Transverse colon (tissue), 4 donors: ENCODE data around the gene LDLRAD4. TPM values are rescaled to one million over a fixed set of nuclear protein-coding genes. Genes with fewer than 3 reads are reported as not detected.

ENCODE experiments used
- DNase-seq: peaks from one replicate; pipeline ENCODE4 v3.0.0-alpha.2; 2019
- H3K27ac ChIP-seq, 4 donors: fragments of 200-600 bp; sonication (generic); 2 replicates each; pipeline ENCODE4 v1.5.1; 2016 to 2018; ENCODE audit warnings: inconsistent platforms in 4 of 4
- H3K27me3 ChIP-seq: fragments of 200-600 bp; sonication (generic); 2 replicates; pipeline ENCODE4 v1.5.1; 2017; ENCODE audit warnings: inconsistent platforms
- H3K36me3 ChIP-seq, 4 donors: fragments of 200-600 bp; sonication (generic); 2 replicates each; pipeline ENCODE4 v1.5.1; 2017 to 2019; ENCODE audit warnings: inconsistent platforms in 4 of 4
- H3K4me1 ChIP-seq, 4 donors: fragments of 200-600 bp; sonication (generic); 2 replicates each; pipeline ENCODE4 v1.5.1; 2017 to 2020; ENCODE audit warnings: inconsistent platforms in 4 of 4
- H3K4me3 ChIP-seq, 4 donors: fragments of 200-600 bp; sonication (generic); 1 replicate in 1 of 4; 2 replicates in 3 of 4; pipeline versions ENCODE4 v1.5.1 to v1.6.1; 2017 to 2019; ENCODE audit warnings: inconsistent platforms in 4 of 4
- H3K9me3 ChIP-seq, 2 donors: fragments of 200-600 bp; sonication (generic); 2 replicates each; pipeline ENCODE4 v1.5.1; 2017 to 2019; ENCODE audit warnings: inconsistent platforms in 2 of 2
- EP300 ChIP-seq: sonication (generic); formaldehyde crosslinking; IDR thresholded peaks from one replicate; pipeline ENCODE4 v1.6.1; 2017; ENCODE audit warnings: antibody characterized with exemption, low read depth
- POLR2A ChIP-seq: fragments of 450-650 bp; IDR thresholded peaks from one replicate; pipeline ENCODE4 v1.6.1; 2016; ENCODE audit warnings: antibody characterized with exemption, mild to moderate bottlenecking, moderate library complexity
- POLR2AphosphoS5 ChIP-seq, 3 donors: sonication (generic); formaldehyde crosslinking; IDR thresholded peaks; one replicate each; pipeline ENCODE4 v1.6.1; 2016; ENCODE audit warnings: antibody characterized with exemption in 3 of 3
- WGBS, 2 donors: methylation state at CpG; one replicate each; pipeline ENCODE4 v1.1.5; 2018; ENCODE audit warnings: low coverage in 1 of 2; 5-methylcytosine and 5-hydroxymethylcytosine counted together
- in situ Hi-C, 4 donors: fragments of 200-750 bp; cut with MboI; loops; one replicate each; pipeline versions ENCODE4 v1.15.0 to v1.15.1; 2017; ENCODE audit warnings: low sequenced_read_pairs in 3 of 4, low pct_ligation_motif_present in 1 of 4, low pct_unique_long_range_greater_than_20kb in 1 of 4
- intact Hi-C: fragments of 100-400 bp; cut with DNase I; formaldehyde crosslinking; loops from one replicate; pipeline ENCODE4 v1.15.1; 2023; ENCODE audit warnings: low total_unique reads
- total RNA-seq, 4 donors: library from RNA; depleted of rRNA; stranded (reverse); fragments of >200 nt; gene quantifications; one replicate each; pipeline ENCODE4 v1.1.0, GENCODE V29; 2016
- TF ChIP-seq, protein P1 (sequence below), 5 experiments: fragments of 200-600 bp in 3 of 5; fragments of 450-650 bp in 2 of 5; sonication (generic) in 3 of 5; IDR thresholded peaks; 1 replicate in 2 of 5; 2 replicates in 3 of 5; pipeline ENCODE4 v1.5.1; 2016 to 2017; ENCODE audit warnings: antibody characterized with exemption in 5 of 5, inconsistent platforms in 3 of 5, mild to moderate bottlenecking in 2 of 5, moderate library complexity in 1 of 5

The LDLRAD4 gene
- total RNA-seq, 4 donors from 2014 or later = 34.8 to 277 (median 60.6) TPM

GRCh38 chr18:13395577-13395976 lies 177.0 kb downstream of the LDLRAD4 start:
- DNase-seq = no peak
- Histone ChIP-seq H3K27me3 (no peaks in the 10 kb centered on the region), H3K4me1 (peaks cover 0 to 4% (median 0%) of the 10 kb centered on the region in 4 donors), H3K4me3 (no peak overlapping the region), H3K36me3 (no peaks in the 10 kb centered on the region), H3K27ac (no peak overlapping the region), H3K9me3 (no peaks in the 10 kb centered on the region)
- in situ Hi-C loops = loop anchor here in 1 of 4 donors (25.0 kb wide), 1 partner anchor 158 kb away; no protein-coding TSS in a partner anchor
- 91 to 100% methylated on average over 1 to 15 of the region's 22 CpGs for WGBS, 2 donors
- intact Hi-C loops = no loop called here
- TF ChIP-seq POLR2A (no peak), EP300 (no peak), POLR2AphosphoS5 (IDR thresholded peaks at IDR 0.05) (no peak)

DNA sequence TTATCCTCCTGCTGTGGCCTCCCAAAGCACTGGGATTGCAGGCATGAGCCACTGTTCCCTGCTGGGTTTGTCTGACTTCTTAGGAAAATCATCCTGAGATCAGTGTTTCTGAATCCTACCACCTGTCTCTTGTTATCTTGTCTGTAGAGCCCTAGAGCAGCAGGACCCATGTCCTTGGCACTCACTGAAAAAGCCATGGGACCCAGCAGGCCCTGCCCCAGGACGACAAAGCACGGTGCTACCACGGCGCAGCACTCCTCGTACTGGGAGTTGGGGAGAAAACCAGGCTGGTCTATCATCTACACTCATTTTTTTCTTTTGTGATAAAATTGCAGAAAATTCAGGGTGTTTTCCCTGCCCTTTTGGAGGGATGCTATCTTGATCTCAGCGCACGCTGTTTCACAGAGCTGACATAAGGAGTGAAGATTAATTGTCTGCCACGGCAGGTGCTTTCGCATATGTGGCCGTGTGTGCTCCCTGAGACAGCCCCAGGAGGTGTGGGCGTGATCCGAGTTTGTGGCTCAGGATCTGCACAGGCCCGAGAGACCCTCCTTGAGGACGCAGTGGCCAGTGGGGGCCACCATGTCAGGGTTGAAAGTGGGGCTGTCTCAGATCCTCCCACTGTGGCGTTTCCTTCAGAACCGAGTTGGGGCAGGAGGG lies 179.1 kb downstream of the LDLRAD4 start:
- in situ Hi-C loops (loop anchor here in 1 of 4 donors (25.0 kb wide), 1 partner anchor 160 kb away; no protein-coding TSS in a partner anchor), intact Hi-C loops (no loop called here)
- H3K36me3 ChIP-seq = no peaks in the 10 kb centered on the region
- H3K9me3 ChIP-seq = no peaks in the 10 kb centered on the region
- H3K27ac ChIP-seq = no peak overlapping the region
- no peaks in the 10 kb centered on the region for H3K27me3 ChIP-seq
- no peak overlapping the region for H3K4me3 ChIP-seq
- no peak for TF ChIP-seq POLR2A
- TF ChIP-seq EP300 = no peak
- WGBS, 2 donors = 90 to 95% methylated on average over 4 to 16 of the region's 16 CpGs
- DNase-seq = no peak
- H3K4me1 ChIP-seq = peaks cover 0 to 4% (median 0%) of the 10 kb centered on the region in 4 donors

GRCh38 chr18:13398631-13399030 lies 180.1 kb downstream of the LDLRAD4 start:
- in situ Hi-C loops = loop anchor here in 1 of 4 donors (25.0 kb wide), 1 partner anchor 161 kb away; no protein-coding TSS in a partner anchor

GRCh38 chr18:13399511-13399910 lies 181.0 kb downstream of the LDLRAD4 start:
- H3K27ac ChIP-seq = no peak overlapping the region
- in situ Hi-C loops (loop anchor here in 1 of 4 donors (25.0 kb wide), 1 partner anchor 162 kb away; no protein-coding TSS in a partner anchor), intact Hi-C loops (no loop called here)
- H3K36me3 ChIP-seq = no peaks in the 10 kb centered on the region
- no peaks in the 10 kb centered on the region for H3K27me3 ChIP-seq
- WGBS, 2 donors = 74 to 81% methylated on average over 5 to 8 of the region's 8 CpGs
- no peak overlapping the region for H3K4me3 ChIP-seq
- H3K4me1 ChIP-seq = peaks cover 0 to 3% (median 0%) of the 10 kb centered on the region in 4 donors
- H3K9me3 ChIP-seq = no peaks in the 10 kb centered on the region
- no peak for DNase-seq
- TF ChIP-seq, protein P1, sequence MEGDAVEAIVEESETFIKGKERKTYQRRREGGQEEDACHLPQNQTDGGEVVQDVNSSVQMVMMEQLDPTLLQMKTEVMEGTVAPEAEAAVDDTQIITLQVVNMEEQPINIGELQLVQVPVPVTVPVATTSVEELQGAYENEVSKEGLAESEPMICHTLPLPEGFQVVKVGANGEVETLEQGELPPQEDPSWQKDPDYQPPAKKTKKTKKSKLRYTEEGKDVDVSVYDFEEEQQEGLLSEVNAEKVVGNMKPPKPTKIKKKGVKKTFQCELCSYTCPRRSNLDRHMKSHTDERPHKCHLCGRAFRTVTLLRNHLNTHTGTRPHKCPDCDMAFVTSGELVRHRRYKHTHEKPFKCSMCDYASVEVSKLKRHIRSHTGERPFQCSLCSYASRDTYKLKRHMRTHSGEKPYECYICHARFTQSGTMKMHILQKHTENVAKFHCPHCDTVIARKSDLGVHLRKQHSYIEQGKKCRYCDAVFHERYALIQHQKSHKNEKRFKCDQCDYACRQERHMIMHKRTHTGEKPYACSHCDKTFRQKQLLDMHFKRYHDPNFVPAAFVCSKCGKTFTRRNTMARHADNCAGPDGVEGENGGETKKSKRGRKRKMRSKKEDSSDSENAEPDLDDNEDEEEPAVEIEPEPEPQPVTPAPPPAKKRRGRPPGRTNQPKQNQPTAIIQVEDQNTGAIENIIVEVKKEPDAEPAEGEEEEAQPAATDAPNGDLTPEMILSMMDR (IDR thresholded peaks at IDR 0.05) = no peak
- TF ChIP-seq POLR2A (no peak), POLR2AphosphoS5 (IDR thresholded peaks at IDR 0.05) (no peak), EP300 (no peak)

More at GRCh38 chr18:13398631-13399030, 180.1 kb downstream of the LDLRAD4 start:
- intact Hi-C loops = no loop called here
- H3K4me1 ChIP-seq = peaks cover 0 to 4% (median 0%) of the 10 kb centered on the region in 4 donors
- no peak for TF ChIP-seq EP300
- TF ChIP-seq POLR2AphosphoS5 (IDR thresholded peaks at IDR 0.05) = no peak
- TF ChIP-seq, protein P1 (IDR thresholded peaks at IDR 0.05) = no peak
- TF ChIP-seq POLR2A = no peak
- H3K9me3 ChIP-seq = no peaks in the 10 kb centered on the region
- no peak overlapping the region for H3K4me3 ChIP-seq
- WGBS, 2 donors = 83 to 85% methylated on average over 4 to 11 of the region's 11 CpGs
- DNase-seq = no peak
- H3K36me3 ChIP-seq = no peaks in the 10 kb centered on the region
- no peaks in the 10 kb centered on the region for H3K27me3 ChIP-seq
- no peak overlapping the region for H3K27ac ChIP-seq

DNA sequence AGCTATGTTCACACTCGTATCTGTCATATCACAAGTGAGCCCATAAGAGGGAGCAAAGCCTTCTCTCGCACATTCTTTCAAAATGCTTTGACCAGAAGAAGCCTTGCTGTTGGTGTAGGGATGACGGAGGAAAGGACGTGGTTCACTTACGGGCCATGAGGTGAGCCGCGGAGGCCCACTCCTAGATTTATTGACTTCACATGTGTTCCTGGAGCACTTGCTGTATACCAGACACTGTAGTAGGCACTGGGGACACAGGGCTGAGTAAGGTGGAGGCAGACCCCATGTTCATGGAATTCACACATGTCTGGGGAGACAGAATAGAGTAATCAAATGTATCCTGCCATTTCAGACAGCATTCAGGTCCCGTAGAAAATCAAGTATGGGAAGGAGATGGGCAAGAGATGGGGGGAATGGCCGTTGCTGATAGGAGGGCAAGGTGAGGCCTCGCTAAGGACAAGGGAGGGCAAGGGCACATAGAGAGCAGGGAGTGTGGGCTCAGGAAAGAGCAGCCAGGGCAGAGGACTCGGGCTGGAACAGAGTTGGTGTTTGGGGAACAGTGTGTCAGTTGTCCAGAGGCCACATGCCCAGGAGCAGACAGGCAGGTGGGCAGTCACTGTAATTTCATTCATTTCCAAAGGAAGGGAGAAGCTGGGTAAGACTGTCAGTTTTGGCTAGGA lies 182.2 kb downstream of the LDLRAD4 start:
- no peaks in the 10 kb centered on the region for H3K9me3 ChIP-seq
- no peaks in the 10 kb centered on the region for H3K36me3 ChIP-seq
- TF ChIP-seq POLR2AphosphoS5 (IDR thresholded peaks at IDR 0.05) = no peak
- no peaks in the 10 kb centered on the region for H3K27me3 ChIP-seq
- H3K27ac ChIP-seq = no peak overlapping the region
- in situ Hi-C loops = no loop called here
- no peaks in the 10 kb centered on the region for H3K4me1 ChIP-seq
- intact Hi-C loops = no loop called here
- no peak overlapping the region for H3K4me3 ChIP-seq
- no peak for DNase-seq
- 94 to 96% methylated on average over 6 to 11 of the region's 11 CpGs for WGBS, 2 donors
